Mucosa of descending colon (tissue), 3 donors: ENCODE measurements around the gene RANBP10. TPM values are rescaled to one million over a fixed set of nuclear protein-coding genes. Genes with fewer than 3 reads are reported as not detected.

Experiments used
- ATAC-seq: fragments of 200-7000 bp; cut with Tn5 transposase; one replicate; pipeline ENCODE4 v1.9.1; 2020; ENCODE audit warnings: mild to moderate bottlenecking, moderate library complexity
- DNase-seq, 3 donors: peaks; one replicate each; pipeline ENCODE4 v3.0.0-alpha.2; 2020
- H3K36me3 ChIP-seq: fragments of 200-600 bp; one replicate; pipeline ENCODE4 v1.8.0; 2021; ENCODE audit warnings: low read depth, mild to moderate bottlenecking
- H3K4me1 ChIP-seq: fragments of 200-600 bp; one replicate; pipeline ENCODE4 v1.8.0; 2021; ENCODE audit warnings: low read depth, mild to moderate bottlenecking
- H3K4me3 ChIP-seq: fragments of 200-600 bp; one replicate; pipeline ENCODE4 v1.8.0; 2021; ENCODE audit warnings: mild to moderate bottlenecking
- H3K9me3 ChIP-seq: fragments of 200-600 bp; one replicate; pipeline ENCODE4 v1.8.0; 2021; ENCODE audit warnings: mild to moderate bottlenecking
- CTCF ChIP-seq: fragments of 200-600 bp; IDR thresholded peaks from one replicate; pipeline ENCODE4 v1.8.0; 2022; ENCODE audit warnings: antibody characterized with exemption, mild to moderate bottlenecking
- intact Hi-C, 2 donors: fragments of 100-400 bp; cut with DNase I in 1 of 2; cut with micrococcal nuclease in 1 of 2; formaldehyde crosslinking; loops; one replicate each; pipeline versions ENCODE4 v1.11.0 to v1.11.1; 2022; cut with DNase I, micrococcal nuclease
- total RNA-seq, 3 donors: library from RNA; stranded (reverse); fragmentation: NEBNext Ultra II Directional in 2 of 3; extraction: Animal tissue kit (Norgen Biotek cat#: 25700) in 2 of 3; gene quantifications; one replicate each; pipeline versions ENCODE4 v1.2.1 to v1.2.4, GENCODE V29; 2021 to 2023
- donor health status: DM: no; HTN: no; CAD: no; lungs with moderate emphysema.
- donor health status: DM: no; HTN: no; CAD: no.
- donor health status: DM: no; HTN: yes; CAD: no.

Gene RANBP10
- total RNA-seq, 3 donors from 2014 or later, result 19.6 to 24.1 (median 20.6) TPM

DNA sequence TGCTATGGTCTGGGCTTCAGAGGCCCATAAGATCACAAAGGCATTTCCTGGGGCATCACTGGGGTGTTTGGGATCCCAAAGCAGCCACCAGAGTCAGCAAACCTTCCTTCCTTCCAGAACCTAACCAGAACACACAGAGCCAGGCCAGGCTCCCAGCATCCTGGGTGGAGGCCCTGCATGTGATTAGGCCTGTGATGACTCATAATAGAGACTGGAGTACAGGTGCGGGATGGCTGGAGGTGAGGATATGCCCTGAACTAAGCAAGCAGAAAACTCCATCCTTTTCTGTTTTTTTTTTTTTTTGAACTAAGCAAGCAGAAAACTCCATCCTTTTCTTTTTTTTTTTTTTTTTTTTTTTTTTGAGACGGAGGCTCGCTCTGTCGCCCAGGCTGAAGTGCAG is 69.5 kb downstream of the RANBP10 start:
- intact Hi-C loops, result no loop called here
- Histone ChIP-seq H3K4me3 (no peak overlapping the region), H3K4me1 (no peaks in the 10 kb centered on the region), H3K9me3 (no peaks in the 10 kb centered on the region), H3K36me3 (no peaks in the 10 kb centered on the region)
- DNase-seq, result no peak
- peak; percentile 83 for ATAC-seq
- TF ChIP-seq CTCF, result no peak

DNA sequence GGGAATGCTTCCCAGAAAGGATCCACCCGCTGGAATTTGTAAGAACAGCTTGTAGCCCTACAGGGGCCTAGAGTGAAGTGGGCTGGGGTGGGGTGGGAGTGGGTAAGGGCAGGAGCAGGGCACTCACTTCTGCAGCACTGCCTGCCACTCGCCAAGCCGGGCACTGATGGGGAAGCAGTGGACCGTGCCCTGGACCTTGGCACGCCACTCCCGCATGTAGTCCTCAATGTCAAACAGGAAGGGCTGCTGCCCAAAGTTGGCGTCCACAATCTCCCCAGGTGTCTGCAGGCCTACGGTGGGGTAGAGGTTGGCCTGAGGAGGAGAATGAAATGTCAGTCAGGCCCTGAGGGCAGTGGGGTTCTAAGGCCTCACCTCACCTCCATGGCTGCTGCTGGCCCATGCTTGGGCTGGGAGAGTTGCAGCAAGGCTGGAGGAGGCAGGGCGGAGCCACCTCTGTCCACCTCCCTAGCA is 71.6 kb downstream of the RANBP10 start:
- DNase-seq, result no peak
- H3K4me3 ChIP-seq, result no peak overlapping the region
- no peak for TF ChIP-seq CTCF
- H3K9me3 ChIP-seq, result no peaks in the 10 kb centered on the region
- peaks cover 8% of the 10 kb centered on the region for H3K36me3 ChIP-seq
- ATAC-seq, result no peak
- H3K4me1 ChIP-seq, result no peaks in the 10 kb centered on the region
- intact Hi-C loops, result no loop called here

GRCh38 chr16:67733734-67734470 is 72.5 kb downstream of the RANBP10 start:
- Histone ChIP-seq H3K36me3 (peaks cover 8% of the 10 kb centered on the region), H3K9me3 (no peaks in the 10 kb centered on the region), H3K4me3 (no peak overlapping the region), H3K4me1 (no peaks in the 10 kb centered on the region)
- ATAC-seq (no peak), DNase-seq (no peak)
- intact Hi-C loops, result no loop called here
- no peak for TF ChIP-seq CTCF

DNA sequence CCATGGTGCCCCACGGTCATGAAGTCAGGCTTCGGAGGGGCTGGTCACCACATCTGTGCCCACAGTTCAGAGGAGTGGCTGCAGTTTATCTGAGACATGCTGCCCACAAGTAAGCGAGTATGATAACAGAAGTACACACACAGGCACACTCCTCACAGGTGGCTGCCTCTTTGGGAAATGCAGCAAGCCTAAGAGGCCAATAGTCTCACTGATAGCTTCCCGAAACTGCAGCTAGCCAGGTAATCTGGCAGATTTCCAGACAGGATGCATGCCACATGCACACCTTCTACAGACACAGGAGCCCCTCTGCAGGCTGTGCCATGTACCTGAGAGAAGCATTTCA is 74.6 kb downstream of the RANBP10 start:
- peaks cover 8% of the 10 kb centered on the region for H3K36me3 ChIP-seq

DNA sequence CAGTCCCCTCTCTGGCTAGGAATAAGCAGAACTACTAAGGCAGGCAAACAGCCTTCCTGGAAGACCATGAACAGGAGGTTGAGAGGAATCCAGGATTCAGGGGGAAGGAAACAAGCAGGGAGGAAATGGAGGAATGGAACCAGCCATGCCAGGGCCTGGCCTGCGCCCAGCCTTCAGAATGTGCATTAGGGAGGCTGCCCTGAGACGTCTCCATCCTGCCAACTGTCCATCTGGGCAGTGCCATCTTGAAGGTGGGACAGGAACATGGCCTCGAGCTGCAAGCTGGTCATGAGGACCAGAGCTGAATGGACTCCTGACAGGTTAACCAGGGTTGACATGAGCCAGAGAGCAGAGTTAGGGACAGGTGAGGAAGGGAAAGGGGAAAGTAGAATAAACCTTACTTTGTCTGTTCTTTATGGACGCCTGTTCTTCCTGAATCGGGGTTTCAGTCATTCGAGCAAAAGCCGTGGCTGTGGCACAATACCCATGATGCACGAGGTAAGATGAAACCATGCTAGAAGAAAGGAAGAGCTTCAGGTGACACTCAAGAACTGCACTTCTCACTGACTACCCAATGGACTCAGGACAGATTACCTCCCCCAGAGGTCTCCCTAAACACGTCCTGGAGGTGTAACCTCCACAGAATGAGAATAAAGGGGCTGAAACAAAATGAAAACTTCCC is 75.1 kb downstream of the RANBP10 start:
- no peak for ATAC-seq
- intact Hi-C loops, result no loop called here
- no peak for DNase-seq
- Histone ChIP-seq H3K9me3 (no peaks in the 10 kb centered on the region), H3K4me3 (no peak overlapping the region), H3K4me1 (no peaks in the 10 kb centered on the region), H3K36me3 (peaks cover 11% of the 10 kb centered on the region)
- no peak for TF ChIP-seq CTCF

More for the DNA sequence above, 74.6 kb downstream of the RANBP10 start:
- TF ChIP-seq CTCF, result no peak
- Histone ChIP-seq H3K9me3 (no peaks in the 10 kb centered on the region), H3K4me3 (no peak overlapping the region), H3K4me1 (no peaks in the 10 kb centered on the region)
- intact Hi-C loops, result no loop called here
- no peak for DNase-seq
- no peak for ATAC-seq
